ENCODE measurements around the gene HNRNPAB.
"Not testable (repeated sequence)": the region's sequence is repeated elsewhere in the genome, so short reads cannot be mapped to it uniquely, and the experiment has no call there.

HNRNPAB gene

DNA sequence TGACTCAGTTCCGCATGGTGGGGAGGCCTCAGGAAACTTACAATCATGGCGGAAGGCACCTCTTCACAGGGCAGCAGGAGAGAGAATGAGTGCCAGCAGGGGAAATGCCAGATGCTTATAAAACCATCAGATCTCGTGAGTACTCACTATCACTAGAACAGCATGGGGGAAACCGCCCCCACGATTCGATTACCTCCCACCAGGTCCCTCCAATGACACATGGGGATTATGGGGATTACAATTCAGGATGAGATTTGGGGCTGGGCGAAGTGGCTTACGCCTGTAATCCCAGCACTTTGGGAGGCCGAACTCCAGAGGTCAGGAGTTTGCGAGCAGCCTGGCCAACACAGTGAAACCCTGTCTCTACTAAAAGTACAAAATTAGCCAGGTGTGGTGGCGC is 6.2 kb upstream of the HNRNPAB start:
- DNase-seq, result not testable (repeated sequence)

DNA sequence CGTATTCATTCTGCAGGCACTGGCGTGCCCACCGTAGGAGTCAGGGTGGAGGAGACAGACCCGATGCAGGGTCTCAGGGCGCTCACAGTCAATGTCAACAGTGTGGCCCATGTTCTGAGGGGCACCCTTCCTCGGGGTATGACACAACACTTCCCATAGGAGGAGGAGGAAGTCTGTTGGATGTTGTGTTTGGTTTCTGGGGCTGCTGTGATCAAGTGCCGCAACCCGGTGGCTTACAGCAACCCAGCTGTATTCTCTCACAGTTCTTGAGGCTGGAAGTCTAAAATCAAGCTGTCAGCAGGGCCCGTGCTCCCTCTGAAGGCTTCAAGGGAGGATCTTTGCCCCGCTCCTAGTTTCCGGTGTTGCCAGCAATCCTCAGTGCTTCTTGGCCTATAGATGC is 5.6 kb upstream of the HNRNPAB start:
- no peak for DNase-seq

DNA sequence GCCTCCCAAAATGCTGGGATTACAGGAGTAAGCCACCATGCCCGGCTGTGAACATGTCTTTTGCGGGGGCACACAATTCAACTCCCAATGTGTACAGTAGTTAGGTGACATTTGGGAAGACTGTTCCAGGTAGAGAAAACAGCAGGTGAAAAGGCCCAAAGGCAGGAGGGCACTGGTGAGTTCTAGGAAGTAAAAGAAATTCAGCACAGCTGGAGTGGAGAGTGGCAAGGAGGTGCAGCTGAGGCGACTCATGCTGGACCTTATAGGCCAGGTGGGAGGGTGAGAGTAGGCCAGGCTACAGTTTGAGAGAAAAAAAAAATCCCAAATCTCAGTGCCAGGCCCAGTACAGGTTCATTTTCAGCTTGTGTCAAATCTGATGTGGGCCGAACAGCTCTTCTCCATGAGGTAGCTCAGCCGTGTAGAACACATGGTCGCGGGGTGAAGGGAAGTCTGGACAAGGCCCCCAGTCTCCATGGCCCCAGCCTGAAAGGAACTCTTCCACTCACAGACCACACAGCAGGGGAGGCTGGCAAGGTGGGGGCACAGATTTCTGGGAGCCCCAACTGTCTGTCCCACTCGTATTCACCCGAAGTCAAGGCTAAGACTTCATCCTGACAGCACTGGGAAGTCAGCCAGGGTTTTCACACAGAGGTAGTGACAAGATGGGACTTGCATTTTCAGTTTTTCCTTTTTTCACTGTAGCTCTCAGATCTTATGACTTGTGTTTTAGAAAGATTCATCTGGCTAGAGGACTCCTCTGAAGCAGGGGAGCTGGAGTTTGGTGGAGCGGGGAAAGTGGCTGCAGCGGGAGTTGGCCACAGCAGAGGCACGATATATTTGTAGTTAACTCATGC is 4.5 kb upstream of the HNRNPAB start:
- no peak for DNase-seq

DNA sequence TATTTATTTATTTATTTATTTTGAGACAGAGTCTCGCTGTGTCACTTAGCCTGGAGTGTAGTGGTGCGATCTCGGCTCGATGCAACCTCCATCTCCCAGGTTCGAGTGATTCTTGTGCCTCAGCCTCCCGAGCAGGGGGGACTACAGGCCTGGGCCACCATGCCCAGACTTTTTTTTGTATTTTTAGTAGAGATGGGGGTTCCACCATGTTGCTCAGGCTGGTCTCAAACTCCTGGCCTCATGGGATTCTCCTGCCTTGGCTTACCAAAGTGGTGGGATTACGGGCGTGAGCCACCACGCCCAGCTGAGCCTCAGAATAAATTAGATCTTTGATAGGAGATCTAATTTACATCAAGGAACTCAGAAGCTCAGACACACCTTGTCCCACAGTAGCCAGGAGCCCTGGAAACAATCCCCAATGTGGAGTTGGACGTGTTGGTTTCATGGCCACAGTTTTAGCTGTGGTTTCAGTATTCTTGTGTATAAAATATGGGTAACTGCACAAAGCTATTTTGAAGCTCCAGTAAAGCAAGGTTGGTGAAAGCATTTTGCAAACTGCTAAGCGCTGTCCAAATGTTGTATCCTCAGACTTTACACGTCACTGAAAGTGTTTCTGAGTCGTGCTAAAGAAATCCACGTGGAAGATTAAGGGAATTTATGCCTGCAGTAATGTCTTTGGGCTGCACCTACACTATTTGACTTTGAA is 3.0 kb upstream of the HNRNPAB start:
- DNase-seq, result no peak

DNA sequence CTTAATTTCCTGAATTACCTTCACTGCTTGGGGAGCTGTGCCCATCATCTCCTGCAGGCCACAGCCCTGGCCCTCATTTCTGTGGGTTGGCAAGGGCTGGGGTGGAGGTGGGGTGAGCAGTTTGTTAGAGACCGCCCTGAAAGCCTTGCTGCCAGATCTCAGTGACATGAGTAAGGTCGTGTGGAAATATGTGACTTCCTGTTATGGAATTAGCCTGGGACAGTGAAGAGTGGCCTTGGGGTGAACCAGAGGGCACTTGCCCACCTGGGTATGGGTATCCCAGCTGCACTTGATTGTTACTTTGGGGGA is 2.5 kb upstream of the HNRNPAB start:
- no peak for DNase-seq

DNA sequence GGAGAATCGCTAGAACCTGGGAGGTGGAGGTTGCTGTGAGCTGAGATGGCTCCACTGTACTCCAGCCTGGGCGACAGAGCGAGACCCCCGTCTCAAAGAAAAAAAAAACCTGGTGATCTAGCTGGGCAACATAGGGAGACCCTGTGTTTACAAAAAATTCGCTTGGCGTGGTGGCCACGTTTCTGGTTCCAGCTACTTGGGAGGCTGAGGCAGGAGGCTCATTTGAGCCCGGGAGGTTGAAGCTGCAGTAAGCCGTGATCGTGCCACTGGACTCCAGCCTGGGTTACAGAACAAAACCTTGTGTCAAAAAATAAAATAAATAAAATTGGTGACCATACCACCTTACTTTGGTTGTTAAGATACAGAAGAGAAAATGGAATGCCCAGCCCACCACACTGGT is 1.8 kb upstream of the HNRNPAB start:
- no peak for DNase-seq

GRCh38 chr5:178203670-178204181 is 607 bp upstream of the HNRNPAB start:
- DNase-seq, result no peak

DNA sequence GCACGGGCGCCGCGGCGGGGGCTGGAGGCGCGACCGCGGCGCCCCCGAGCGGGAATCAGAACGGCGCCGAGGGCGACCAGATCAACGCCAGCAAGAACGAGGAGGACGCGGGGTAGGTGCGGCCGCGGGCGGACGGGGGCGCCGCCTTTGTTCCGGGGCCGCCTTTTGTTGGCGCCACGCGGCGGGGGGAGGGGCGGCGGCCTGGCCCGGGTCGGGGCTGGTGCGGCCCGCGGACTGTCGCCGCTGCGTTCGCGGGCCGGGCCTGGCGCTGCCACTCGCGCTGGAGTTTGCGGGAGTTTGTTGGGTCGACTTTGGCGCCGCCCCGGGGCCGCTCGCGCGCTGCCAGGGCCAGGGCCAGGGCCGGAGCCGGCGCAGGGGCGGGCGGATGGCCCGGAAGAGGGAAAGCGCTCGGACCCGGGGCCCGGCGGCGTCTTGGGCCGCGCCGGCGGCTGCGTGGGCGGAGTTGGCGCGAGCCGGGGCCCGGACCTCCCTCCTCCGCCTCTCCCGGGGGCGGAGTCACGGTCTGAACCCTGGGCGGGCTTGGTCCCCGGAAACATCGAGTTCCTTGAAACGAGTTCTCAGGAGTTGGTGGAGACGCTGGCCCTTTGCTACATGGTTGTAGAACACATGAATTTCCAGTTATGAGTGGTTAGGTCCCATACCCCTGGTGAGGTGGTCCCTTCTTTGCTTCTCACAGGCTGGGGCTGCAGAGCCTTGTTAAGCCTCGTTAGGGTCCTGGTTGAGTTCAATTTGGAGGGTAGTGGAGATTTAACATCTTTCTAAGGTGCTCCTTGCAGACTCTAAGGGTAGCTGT is 809 bp downstream of the HNRNPAB start:
- DNase-seq, result peak; percentile 66

GRCh38 chr5:178205749-178206047 is 1.4 kb downstream of the HNRNPAB start:
- no peak for DNase-seq

- no peak for DNase-seq
These were observed 2.1 kb downstream of the HNRNPAB start for GRCh38 chr5:178206166-178207101.

DNA sequence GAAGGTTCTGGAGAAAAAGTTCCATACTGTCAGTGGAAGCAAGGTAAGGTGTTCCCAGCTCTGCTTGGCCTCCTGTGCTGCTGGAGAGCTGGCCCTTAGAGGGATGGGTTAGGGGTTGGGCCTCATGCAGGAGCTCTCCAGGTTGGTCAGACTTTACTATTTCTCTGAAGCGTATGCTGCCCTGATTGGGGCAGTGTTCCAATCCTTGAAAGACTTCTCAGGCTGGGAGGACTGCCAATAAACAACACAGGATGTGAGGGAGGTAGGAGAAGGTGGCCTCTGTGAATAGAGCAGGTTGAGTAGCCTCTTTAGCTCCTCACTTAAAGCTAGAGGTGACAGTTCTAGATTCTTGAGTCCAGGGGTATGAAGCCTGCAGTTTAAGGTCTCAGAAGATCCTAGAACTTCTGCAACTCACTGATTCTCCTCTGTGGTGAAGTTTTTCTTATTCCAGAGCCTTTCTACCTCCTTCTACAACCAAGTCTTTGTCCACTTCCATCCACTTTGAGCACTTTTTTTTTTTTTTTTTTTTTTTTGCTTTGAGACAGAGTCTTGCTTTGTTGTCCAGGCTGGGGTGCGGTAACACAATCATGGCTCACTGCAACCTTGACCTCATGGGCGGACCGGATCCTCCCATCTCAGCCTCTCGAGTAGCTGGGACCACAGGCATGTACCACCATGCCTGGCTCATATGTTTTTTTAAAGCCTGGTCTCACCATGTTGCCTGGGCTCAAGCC is 3.0 kb downstream of the HNRNPAB start:
- DNase-seq, result no peak

GRCh38 chr5:178207917-178208280 is 3.6 kb downstream of the HNRNPAB start:
- no peak for DNase-seq

DNA sequence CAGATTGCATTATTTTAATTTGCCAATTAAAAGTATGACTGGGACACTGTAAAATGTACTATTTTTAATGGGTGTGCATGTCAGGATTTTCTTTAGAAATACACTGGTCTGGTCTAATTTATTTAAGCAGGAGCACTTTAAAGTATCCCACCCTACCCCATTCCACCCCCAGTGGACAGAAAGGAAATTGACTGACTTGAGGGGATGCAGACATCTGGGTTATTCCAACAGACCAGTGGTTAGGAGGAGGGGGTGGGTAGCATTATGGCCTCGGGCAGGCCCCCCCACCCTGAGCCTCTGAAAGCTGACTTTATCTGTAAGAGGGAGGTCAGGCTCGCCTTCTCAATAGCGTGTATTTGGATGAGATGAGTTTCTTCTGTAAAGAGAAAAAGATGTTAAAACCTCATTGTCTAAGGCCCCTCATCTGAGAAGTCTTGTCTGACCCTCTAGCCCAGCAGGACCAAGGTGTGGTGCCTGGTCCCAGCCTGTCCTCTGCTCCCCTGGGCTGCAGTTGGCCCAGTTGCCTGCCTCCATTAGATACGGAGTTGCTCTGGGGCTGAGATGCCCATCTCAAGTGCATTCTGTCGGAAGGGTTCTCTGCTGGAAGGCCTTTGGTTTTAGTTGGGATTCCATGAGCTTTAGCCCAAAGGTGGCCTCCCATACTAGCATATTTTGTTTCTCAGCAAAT is 4.4 kb downstream of the HNRNPAB start:
- no peak for DNase-seq

- DNase-seq, result no peak
These were observed 5.2 kb downstream of the HNRNPAB start for GRCh38 chr5:178209334-178210072.

- no peak for DNase-seq
These were observed 5.8 kb downstream of the HNRNPAB start for GRCh38 chr5:178210073-178210535.

- no peak for DNase-seq
These were observed 6.4 kb downstream of the HNRNPAB start for GRCh38 chr5:178210686-178211085.

DNA sequence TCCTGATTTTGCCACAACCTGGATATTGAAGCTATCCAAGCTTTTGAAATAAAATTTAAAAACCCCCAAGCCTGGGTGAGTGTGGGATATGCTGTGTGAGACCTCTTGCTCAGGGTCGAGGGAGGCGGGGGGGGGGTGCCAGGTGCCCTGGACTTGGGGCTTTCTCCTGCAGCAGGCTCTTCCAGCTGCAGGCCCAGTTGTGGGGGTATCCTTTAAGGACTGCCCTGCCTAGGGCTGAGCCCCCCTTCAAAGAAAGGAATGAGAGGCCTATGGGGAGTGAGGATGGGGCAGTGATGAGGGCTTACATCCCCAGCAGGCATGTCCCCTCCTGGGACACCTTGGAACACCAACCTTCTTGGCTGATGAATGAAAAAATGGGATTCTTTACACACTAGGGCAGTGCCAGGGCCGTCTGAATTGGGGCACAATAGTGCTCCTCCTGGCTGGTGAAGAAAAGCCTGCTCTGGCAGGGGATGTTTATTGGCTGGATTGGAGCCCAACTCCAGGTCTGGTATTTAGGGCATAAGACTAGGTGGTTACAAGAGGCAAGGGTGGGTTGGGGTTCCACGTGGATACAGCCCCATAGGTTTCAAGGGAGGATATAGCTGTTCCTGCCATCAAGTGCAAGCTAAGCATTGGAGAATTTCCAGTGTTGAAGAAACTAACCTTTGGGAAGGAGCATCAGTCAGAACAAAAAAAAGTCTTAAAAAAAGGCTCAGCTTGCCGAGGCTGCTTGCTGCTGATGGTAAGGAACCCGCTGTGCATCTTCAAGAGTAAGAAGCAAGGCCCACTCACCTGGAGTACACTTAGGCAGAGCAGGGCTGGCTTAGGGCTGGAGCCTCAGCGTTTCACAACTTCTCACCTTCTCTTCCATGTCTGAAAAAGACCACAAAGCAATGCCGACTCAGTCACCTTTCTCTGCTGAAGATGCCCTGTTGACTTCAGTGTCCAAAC is 7.0 kb downstream of the HNRNPAB start:
- no peak for DNase-seq

- no peak for DNase-seq
These were observed 8.1 kb downstream of the HNRNPAB start for GRCh38 chr5:178212241-178213002.
